GM18502 (cell line): ENCODE results near the gene PCSK5.
A peak's percentile ranks its signal among the peaks of the same experiment; 100 is the strongest.

Experiments used
- ATAC-seq: cut with Tn5 transposase; IDR thresholded peaks from one replicate; pipeline ENCODE4 v1.9.1; 2021; ENCODE audit warnings: mild to moderate bottlenecking; ENCODE audit not compliant: unreplicated experiment, poor library complexity

The PCSK5 gene

GRCh38 chr9:76366275-76366674 is 475.8 kb downstream of the PCSK5 start:
- no peak for ATAC-seq

GRCh38 chr9:76369583-76369982 is 479.1 kb downstream of the PCSK5 start:
- ATAC-seq, result peak; percentile 70

GRCh38 chr9:76370396-76371023 is 480.0 kb downstream of the PCSK5 start:
- ATAC-seq, result no peak

GRCh38 chr9:76371901-76372300 is 481.4 kb downstream of the PCSK5 start:
- ATAC-seq, result no peak

GRCh38 chr9:76372336-76372735 is 481.9 kb downstream of the PCSK5 start:
- no peak for ATAC-seq

GRCh38 chr9:76373173-76373783 is 482.8 kb downstream of the PCSK5 start:
- no peak for ATAC-seq

- no peak for ATAC-seq
Observed at GRCh38 chr9:76373784-76374474, 483.5 kb downstream of the PCSK5 start.

- no peak for ATAC-seq
Observed at GRCh38 chr9:76374783-76375559, 484.5 kb downstream of the PCSK5 start.

- no peak for ATAC-seq
Observed at GRCh38 chr9:76377791-76378190, 487.3 kb downstream of the PCSK5 start.

GRCh38 chr9:76378367-76379073 is 488.0 kb downstream of the PCSK5 start:
- no peak for ATAC-seq

GRCh38 chr9:76379494-76379893 is 489.0 kb downstream of the PCSK5 start:
- no peak for ATAC-seq

GRCh38 chr9:76390656-76391055 is 500.2 kb downstream of the PCSK5 start:
- ATAC-seq, result no peak

- peak; percentile 69 for ATAC-seq
Observed at GRCh38 chr9:76394195-76394959, 503.9 kb downstream of the PCSK5 start, which contains the start of gene RFK. Gene RFK (minus strand): TSS chr9:76394426. CDS start chr9:76394171, 255 bp downstream.

- ATAC-seq, result peak; percentile 59
Observed at GRCh38 chr9:76394960-76395252, 504.4 kb downstream of the PCSK5 start.

- no peak for ATAC-seq
Observed at GRCh38 chr9:76395381-76395780, 504.9 kb downstream of the PCSK5 start.

- ATAC-seq, result no peak
Observed at GRCh38 chr9:76396144-76396543, 505.7 kb downstream of the PCSK5 start.

- no peak for ATAC-seq
Observed at GRCh38 chr9:76396597-76396996, 506.1 kb downstream of the PCSK5 start.

GRCh38 chr9:76399856-76400255 is 509.4 kb downstream of the PCSK5 start:
- ATAC-seq, result no peak

GRCh38 chr9:76400534-76401096 is 510.1 kb downstream of the PCSK5 start:
- ATAC-seq, result no peak
